DND-41 (cell line): Measurements from ENCODE around the gene SEC24D.
"Not testable (repeated sequence)": the region's sequence is repeated elsewhere in the genome, so short reads cannot be mapped to it uniquely, and the experiment has no call there.

Experiments
- ATAC-seq: fragments of 200-7000 bp; cut with Tn5 transposase; 3 replicates; pipeline ENCODE4 v1.9.1; 2021; ENCODE audit warnings: low read depth; ENCODE audit not compliant: insufficient read depth
- DNase-seq: peaks from one replicate; pipeline ENCODE4 v3.0.0-alpha.2; 2020
- H2AFZ ChIP-seq: 2 replicates; pipeline ENCODE4 v1.6.0; 2012; ENCODE audit warnings: low read depth, low read length
- H3K27ac ChIP-seq: 2 replicates; pipeline ENCODE4 v1.5.1; 2012; ENCODE audit warnings: low read length, inconsistent platforms
- H3K27me3 ChIP-seq: fragments of 200-600 bp; sonication (generic); 2 replicates; pipeline ENCODE4 v1.6.0; 2012; ENCODE audit warnings: low read length, mild to moderate bottlenecking, inconsistent platforms; ENCODE audit not compliant: insufficient read depth, poor library complexity
- H3K36me3 ChIP-seq: 2 replicates; pipeline ENCODE4 v1.5.1; 2012; ENCODE audit warnings: low read length, inconsistent platforms; ENCODE audit not compliant: insufficient read depth
- H3K4me1 ChIP-seq: 2 replicates; pipeline ENCODE4 v1.5.1; 2012; ENCODE audit warnings: mild to moderate bottlenecking, low read length; ENCODE audit not compliant: insufficient read depth
- H3K4me2 ChIP-seq: 2 replicates; pipeline ENCODE4 v1.6.0; 2012; ENCODE audit warnings: mild to moderate bottlenecking, moderate library complexity, low read length, inconsistent platforms; ENCODE audit not compliant: insufficient read depth
- H3K4me3 ChIP-seq, 2 experiments: fragments of 200-600 bp in 1 of 2; shearing (Covaris generic) in 1 of 2; 2 replicates each; pipeline ENCODE4 v1.5.1; 2012 to 2016; ENCODE audit warnings: inconsistent platforms in 2 of 2, low read length in 2 of 2, mild to moderate bottlenecking in 2 of 2, low read depth in 1 of 2, moderate library complexity in 1 of 2
- H3K79me2 ChIP-seq: 2 replicates; pipeline ENCODE4 v1.6.0; 2012; ENCODE audit warnings: low read length, inconsistent platforms; ENCODE audit not compliant: insufficient read depth
- H3K9ac ChIP-seq: 2 replicates; pipeline ENCODE4 v1.6.0; 2012; ENCODE audit warnings: low read depth, mild to moderate bottlenecking, inconsistent platforms, low read length, moderate library complexity
- H3K9me3 ChIP-seq: 2 replicates; pipeline ENCODE4 v1.5.1; 2012; ENCODE audit warnings: low read length, moderate library complexity, mild to moderate bottlenecking, inconsistent platforms; ENCODE audit not compliant: insufficient read depth, severe bottlenecking
- H4K20me1 ChIP-seq: 2 replicates; pipeline ENCODE4 v1.6.0; 2012; ENCODE audit warnings: low read length; ENCODE audit not compliant: insufficient read depth
- CTCF ChIP-seq: IDR thresholded peaks from 2 replicates; pipeline ENCODE4 v1.5.1; 2012; ENCODE audit warnings: borderline replicate concordance, low read length, moderate library complexity, mild to moderate bottlenecking; ENCODE audit not compliant: poor library complexity, severe bottlenecking; ENCODE audit errors: extremely low read depth
- EZH2 ChIP-seq: IDR thresholded peaks from 3 replicates; pipeline ENCODE4 v1.6.1; 2012; ENCODE audit warnings: borderline replicate concordance, low read depth, mild to moderate bottlenecking, moderate library complexity, low read length, inconsistent platforms; ENCODE audit not compliant: severe bottlenecking

Gene SEC24D

GRCh38 chr4:118777649-118778048 lies 58.3 kb downstream of the SEC24D start:
- ATAC-seq, H3K79me2 ChIP-seq, H3K27ac ChIP-seq, H3K4me1 ChIP-seq, H4K20me1 ChIP-seq, H3K27me3 ChIP-seq, H3K4me3 ChIP-seq, H3K9ac ChIP-seq, H2AFZ ChIP-seq, H3K9me3 ChIP-seq, H3K36me3 ChIP-seq, H3K4me2 ChIP-seq, DNase-seq: not testable (repeated sequence)

- H3K4me1 ChIP-seq, H3K27me3 ChIP-seq, H3K36me3 ChIP-seq, H3K4me3 ChIP-seq, H4K20me1 ChIP-seq, H3K79me2 ChIP-seq, H3K27ac ChIP-seq, DNase-seq, H3K9me3 ChIP-seq, H3K4me2 ChIP-seq, H3K9ac ChIP-seq, ATAC-seq, H2AFZ ChIP-seq: not testable (repeated sequence)
Measured at GRCh38 chr4:118776955-118777640, 58.8 kb downstream of the SEC24D start.

GRCh38 chr4:118776157-118776954 lies 59.6 kb downstream of the SEC24D start:
- no peaks in the 10 kb centered on the region for H4K20me1 ChIP-seq
- H3K4me3 ChIP-seq: no peak overlapping the region
- DNase-seq (no peak), ATAC-seq (no peak)
- no peak overlapping the region for H2AFZ ChIP-seq
- no peaks in the 10 kb centered on the region for H3K36me3 ChIP-seq
- H3K27ac ChIP-seq: no peak overlapping the region
- H3K4me2 ChIP-seq: no peak overlapping the region
- H3K9ac ChIP-seq: no peak overlapping the region
- TF ChIP-seq CTCF: no peak
- no peak for TF ChIP-seq EZH2
- no peaks in the 10 kb centered on the region for H3K79me2 ChIP-seq
- no peaks in the 10 kb centered on the region for H3K9me3 ChIP-seq
- no peaks in the 10 kb centered on the region for H3K27me3 ChIP-seq
- no peaks in the 10 kb centered on the region for H3K4me1 ChIP-seq

- no peak overlapping the region for H3K27ac ChIP-seq
- TF ChIP-seq CTCF (no peak), EZH2 (no peak)
- no peak overlapping the region for H3K4me3 ChIP-seq
- H3K79me2 ChIP-seq: no peaks in the 10 kb centered on the region
- no peaks in the 10 kb centered on the region for H3K27me3 ChIP-seq
- H3K4me2 ChIP-seq: no peak overlapping the region
- no peaks in the 10 kb centered on the region for H3K4me1 ChIP-seq
- no peak for DNase-seq
- no peaks in the 10 kb centered on the region for H3K36me3 ChIP-seq
- H2AFZ ChIP-seq: no peak overlapping the region
- no peak overlapping the region for H3K9ac ChIP-seq
- ATAC-seq: no peak
- no peaks in the 10 kb centered on the region for H3K9me3 ChIP-seq
- H4K20me1 ChIP-seq: no peaks in the 10 kb centered on the region
Measured at GRCh38 chr4:118775405-118775804, 60.5 kb downstream of the SEC24D start.
